Effector CD4-positive, alpha-beta T cell (primary cell): ENCODE measurements around the gene OR1C1. TPM values are rescaled to one million over a fixed set of nuclear protein-coding genes. Genes with fewer than 3 reads are reported as not detected.
"Not testable (repeated sequence)": the region's sequence is repeated elsewhere in the genome, so short reads cannot be mapped to it uniquely, and the experiment has no call there.

Experiments used
- DNase-seq: peaks from one replicate; pipeline ENCODE4 v3.0.0-alpha.2; 2020
- total RNA-seq: gene quantifications from one replicate; lab custom pipeline; 2026; lab: John Stamatoyannopoulos, UW

Gene OR1C1, protein sequence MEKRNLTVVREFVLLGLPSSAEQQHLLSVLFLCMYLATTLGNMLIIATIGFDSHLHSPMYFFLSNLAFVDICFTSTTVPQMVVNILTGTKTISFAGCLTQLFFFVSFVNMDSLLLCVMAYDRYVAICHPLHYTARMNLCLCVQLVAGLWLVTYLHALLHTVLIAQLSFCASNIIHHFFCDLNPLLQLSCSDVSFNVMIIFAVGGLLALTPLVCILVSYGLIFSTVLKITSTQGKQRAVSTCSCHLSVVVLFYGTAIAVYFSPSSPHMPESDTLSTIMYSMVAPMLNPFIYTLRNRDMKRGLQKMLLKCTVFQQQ
- not detected for total RNA-seq

DNA sequence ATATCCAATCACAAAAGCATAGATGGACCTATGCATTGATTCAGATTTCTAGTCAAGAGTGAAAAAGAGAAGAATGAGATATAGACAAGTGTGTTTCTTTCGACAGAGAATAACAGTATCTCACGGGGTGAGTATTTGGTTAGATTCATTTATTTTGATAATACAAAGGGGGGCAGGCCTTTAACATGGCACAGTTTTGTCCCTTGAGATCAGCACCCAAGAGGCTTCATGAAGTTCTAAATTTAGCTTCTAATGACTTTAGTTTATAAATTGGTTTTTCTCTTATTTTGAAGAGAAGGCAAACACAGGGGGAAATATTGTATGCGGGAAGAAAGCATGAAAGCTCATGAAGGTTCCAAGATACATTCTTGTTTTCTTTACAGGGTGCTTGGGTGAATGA lies at the start of gene OR1C1:
OR1C1 (minus strand) TSS at position 101 of the 400 bp plus-strand sequence. CDS start 2,150 bp downstream, outside the sequence.
- DNase-seq: no peak

DNA sequence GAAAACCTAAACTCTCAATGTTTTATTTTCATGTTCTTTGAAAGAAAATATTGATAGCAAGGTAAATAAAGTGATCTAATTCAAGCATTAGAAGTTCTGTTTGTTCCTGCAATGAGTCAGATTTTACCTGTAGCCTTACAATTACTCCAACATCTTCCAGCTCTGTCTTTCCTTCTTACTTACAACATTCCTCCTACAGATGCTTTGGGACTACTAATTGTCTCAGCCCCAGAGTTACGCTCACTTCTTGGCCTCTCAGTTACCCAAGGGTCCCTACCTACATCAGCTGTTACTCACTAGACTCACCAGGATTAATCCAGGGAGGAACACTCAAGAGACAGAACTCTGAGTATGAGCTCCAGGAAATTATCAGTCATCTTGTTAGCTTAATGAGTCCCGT lies 37.2 kb upstream of the OR1C1 start:
- no peak for DNase-seq

DNA sequence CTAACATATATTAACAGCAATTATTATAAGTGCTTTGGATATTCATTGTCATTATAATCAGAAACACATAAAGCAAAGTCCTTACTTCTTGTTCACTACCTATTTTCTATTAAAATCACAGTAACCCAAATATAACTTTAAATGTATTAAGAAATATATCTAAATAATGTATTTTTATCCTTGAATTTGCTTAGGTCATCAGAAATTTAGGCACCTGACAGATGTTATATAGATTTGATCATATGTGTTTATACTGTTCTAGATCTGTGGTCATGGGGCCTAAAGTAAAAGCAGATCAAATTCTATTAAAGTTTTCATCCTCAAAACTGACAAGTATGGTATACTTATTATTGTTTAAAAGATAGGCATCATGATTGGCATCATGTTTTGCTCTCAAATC lies 9.2 kb upstream of the OR1C1 start:
- DNase-seq: no peak

DNA sequence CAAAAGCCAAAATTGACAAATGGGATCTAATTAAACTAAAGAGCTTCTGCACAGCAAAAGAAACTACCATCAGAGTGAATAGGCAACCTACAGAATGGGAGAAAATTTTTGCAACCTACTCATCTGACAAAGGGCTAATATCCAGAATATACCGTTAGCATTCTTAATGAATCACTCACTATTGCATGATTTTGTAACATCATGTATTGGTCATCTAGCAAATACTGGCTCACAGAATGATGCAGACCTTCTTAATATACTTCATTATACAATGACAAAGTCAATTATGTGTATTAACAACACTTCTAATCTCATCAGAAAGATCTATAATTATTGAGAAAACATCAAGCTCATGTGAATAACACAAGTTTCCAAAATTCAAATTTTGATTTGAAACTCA lies 6.0 kb downstream of the OR1C1 start:
- not testable (repeated sequence) for DNase-seq

DNA sequence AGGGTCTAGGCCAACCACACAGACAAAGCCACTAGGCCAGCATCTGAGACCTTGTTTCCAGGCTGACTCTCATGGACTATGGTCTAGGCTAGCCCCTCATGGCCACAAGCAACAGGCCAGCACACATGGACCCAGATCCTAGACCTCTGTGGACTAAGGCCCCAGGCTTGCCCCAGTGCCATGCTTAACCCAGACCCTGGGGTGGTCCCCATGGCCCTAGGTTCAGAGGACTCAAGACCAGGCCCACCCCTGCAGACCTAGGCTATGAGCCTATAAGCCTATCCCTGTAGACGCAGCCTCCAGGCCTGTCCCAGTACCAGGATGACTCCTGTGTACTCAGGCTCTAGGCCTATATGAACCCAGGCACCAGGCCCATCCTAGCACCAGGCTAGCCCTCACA lies 10.5 kb downstream of the OR1C1 start:
- no peak for DNase-seq

DNA sequence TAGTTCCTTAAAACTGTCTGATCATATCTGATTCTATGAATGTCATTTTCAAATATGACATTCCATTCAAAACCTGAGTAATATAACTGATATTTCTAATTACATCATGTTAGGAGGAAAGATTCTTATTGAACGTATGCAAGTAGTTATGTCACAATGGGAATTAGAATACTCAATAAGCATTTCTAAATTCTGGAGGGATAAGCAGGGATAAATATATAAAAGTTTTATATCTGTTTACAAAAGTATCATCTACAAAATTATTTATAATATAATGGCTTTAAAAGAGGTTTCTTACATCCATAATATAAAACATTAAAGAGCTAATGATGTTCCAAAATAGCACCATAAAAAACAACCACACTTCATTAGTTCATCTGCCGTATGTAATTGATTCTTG lies 12.3 kb downstream of the OR1C1 start, which contains the start of gene OR14A2:
OR14A2 (minus strand) TSS at position 101 of the 400 bp plus-strand sequence.
- no peak for DNase-seq

DNA sequence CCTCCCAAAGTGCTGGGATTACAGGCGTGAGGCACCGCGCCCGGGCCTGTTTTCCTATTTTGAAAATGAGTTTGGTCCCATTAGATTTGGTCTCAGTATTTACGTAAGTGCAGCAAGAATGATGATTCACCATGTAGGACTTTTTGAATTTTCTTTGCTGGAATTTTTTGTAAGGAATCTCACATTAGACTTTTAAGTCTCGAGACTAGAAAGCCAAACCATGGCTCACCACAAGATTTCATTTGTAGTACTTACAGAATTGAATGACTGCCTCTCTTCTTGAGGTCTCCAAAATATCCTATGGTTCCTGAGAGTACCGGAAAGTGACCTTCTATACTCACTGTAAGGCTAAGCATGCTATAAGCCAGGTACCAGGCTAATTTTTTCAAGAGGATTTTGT lies 12.7 kb downstream of the OR1C1 start:
- no peak for DNase-seq

DNA sequence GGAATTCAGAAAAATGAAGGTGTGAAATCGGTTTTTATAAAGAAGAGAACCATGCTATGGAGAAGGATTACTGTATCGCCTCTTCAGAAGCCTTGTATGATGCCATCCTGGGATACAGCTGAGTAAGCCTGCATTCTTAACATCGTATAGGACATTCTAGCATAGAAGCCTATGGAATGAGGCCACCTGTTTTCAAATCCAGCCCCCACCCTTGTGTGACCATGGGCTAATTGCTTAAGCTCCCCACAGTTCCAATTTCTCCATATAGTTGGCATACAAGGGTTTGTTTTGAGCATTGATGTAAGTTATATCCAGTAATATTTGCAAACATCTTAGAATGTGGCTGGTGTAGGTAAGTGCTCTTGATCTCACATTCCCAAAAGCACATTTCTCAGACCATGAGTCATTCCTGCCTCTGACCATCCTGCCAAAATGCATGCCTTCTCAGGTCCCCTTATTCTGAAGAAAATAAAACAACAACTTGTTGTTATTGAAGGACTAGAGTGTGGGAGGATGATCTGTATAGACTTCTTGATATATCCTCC lies 13.9 kb downstream of the OR1C1 start:
- no peak for DNase-seq

DNA sequence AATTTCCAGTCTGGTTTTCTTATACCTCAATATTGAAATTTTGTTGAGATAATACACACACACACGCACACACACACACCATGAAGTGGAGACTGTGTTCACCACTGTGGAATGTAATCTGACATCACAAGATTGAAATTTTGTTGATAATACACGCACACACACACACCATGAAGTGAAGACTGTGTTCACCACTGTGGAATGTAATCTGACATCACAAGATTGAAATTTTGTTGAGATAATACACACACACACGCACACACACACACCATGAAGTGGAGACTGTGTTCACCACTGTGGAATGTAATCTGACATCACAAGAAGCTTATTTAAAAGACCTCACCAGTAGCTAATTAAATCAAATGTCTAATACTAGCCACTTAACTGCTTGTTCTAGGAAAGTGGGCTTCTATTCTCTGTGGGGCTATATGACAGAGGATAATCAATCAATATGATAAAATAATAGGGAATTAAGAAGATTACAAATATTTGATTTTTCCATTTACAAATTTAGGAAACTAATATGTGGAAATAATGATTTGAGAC lies 18.1 kb downstream of the OR1C1 start:
- not testable (repeated sequence) for DNase-seq

DNA sequence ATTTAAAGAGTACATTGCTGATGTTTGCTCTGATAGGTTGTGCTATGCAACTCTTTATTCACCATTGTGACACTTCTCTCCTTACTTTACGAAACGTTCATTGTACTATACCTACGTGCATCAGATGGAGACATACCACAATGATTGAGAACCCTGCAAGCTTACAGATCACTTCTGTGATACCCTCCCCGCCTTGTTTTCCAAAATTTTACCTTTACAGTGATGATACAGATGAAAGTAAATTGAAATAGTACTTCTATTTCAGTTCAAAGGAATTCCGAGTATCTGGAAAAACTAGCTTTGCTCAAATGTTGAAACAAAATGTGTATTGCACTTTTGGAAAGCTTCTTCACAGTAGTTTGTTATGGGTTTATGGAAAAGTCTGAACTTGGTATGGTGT lies 18.6 kb downstream of the OR1C1 start:
- no peak for DNase-seq

DNA sequence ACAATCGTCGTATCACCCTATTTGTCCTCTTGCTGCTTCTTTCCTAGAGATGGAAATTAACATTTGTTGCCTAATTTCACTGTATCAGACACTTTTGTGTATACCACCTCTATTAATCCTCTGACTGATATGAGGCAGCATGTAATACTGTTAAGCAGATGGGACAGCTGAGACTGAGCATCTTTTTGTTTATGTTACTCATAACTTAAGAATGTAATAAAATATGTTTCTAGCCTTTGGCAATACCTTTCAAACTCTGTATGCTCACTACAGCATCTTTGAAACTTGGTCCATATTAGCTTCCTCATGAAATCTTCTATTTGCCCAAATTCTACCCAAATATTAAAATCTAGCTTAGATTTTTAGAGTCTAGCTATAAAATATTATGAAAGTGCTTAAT lies 19.6 kb downstream of the OR1C1 start:
- DNase-seq: no peak

DNA sequence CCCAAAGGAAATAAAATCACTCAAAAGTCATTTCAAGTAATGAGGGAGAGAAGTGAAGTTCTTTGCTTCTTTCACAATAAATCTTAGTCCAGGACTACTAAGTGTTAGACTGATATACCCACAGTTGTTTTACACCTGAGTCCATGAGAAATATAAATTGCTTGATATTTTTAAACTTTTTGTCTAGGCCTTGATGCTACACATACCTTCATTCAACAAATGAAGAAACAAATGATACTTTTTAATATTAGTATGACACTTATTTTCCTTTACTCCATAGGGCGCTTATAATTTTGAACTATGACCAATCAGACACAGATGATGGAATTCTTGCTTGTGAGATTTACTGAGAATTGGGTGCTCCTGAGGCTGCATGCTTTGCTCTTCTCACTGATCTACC lies 22.0 kb downstream of the OR1C1 start, which contains the start of gene OR14K1:
OR14K1 (plus strand) TSS at position 301 of the 400 bp plus-strand sequence; CDS start at position 301, 0 bp downstream.
- DNase-seq: no peak

DNA sequence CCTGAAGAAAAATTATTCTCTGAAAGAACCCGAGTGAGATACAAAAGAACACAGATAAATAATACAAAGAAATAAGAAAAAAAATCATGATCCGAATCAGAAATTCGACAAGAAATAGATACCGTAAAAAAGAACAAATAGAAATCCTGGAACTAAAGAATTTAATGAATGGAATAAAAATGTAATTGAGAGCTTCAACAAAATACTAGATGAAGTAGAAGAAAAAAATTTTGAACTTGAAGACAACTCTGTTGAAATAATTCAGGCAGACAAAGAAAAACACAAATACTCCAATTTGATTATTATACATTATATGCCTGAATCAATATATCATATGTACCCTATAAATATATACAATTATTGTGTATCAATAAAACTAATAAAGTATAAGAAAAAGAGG lies 39.1 kb downstream of the OR1C1 start:
- no peak for DNase-seq

DNA sequence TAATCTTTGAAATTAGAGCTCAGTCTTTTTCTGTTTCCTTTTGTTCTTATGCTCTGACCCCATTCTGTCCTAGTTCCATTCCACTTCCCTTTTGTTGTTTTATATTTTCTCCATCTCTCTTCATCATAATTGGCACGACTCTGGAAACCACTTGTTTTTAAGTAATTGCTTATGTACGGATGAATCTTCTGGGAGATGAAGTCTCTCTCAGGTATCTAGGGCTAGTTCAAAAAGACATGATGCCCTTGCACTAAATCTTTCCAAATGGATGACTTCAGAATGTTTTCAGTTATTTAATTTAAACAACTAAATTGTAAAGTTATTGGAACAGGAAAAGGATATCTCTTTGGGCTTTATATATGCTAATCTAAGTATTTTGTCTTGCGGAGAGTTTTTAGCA lies 43.8 kb downstream of the OR1C1 start, which contains the start of gene OR6F1:
OR6F1 (minus strand) TSS at position 101 of the 400 bp plus-strand sequence. CDS start 3,891 bp downstream, outside the sequence.
- DNase-seq: no peak

DNA sequence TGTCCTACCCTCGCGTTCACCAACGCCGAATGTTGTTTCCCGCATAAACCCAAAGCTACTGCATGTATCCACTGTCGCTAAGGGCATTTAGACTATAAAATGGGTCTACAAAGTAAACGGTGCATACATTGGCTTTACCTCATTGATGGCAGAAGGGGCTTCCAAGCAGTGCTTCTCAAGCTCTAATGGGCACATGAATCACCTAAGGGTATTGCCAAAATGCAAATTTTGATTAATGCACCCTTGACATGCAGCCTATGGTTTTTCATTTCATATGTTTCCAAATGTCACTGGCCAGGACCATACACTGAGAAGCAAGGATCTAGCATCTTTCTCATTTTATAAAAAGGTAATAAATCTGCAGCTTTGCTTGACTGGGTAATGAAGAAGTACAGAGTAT lies 46.6 kb downstream of the OR1C1 start:
- DNase-seq: no peak

DNA sequence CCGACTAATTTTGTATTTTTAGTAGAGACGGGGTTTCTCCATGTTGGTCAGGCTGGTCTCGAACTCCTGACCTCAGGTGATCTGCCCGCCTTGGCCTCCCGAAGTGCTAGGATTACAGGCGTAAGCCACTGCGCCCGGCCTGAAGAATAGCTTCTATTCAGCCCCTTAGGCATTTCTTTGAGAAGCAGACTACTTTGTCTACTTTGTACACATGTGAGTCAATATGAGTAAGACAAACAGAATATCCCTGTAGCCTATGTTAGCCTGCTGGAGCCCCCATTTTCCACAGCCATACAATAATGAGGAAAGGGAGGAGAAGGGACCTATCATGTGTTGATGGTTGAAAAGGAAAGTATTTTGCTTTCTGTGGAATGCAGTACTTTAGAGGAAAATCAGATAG lies 49.7 kb downstream of the OR1C1 start:
- DNase-seq: not testable (repeated sequence)
